Hepatocyte (in vitro differentiated cells): Measurements from ENCODE around the gene LRRC4C. TPM values are rescaled to one million over a fixed set of nuclear protein-coding genes. Genes with fewer than 3 reads are reported as not detected.

ENCODE experiments used
- DNase-seq: peaks from one replicate; pipeline ENCODE4 v3.0.0-alpha.2; 2016; ENCODE audit warnings: low spot score
- H2AFZ ChIP-seq: fragments of 200-600 bp; sonication (generic); 2 replicates; pipeline ENCODE4 v1.6.0; 2016; ENCODE audit warnings: antibody characterized with exemption, mild to moderate bottlenecking
- H3K27ac ChIP-seq: fragments of 200-600 bp; sonication (generic); 2 replicates; pipeline ENCODE4 v1.5.1; 2016; ENCODE audit warnings: mild to moderate bottlenecking
- H3K27me3 ChIP-seq: fragments of 200-600 bp; sonication (generic); 2 replicates; pipeline ENCODE4 v1.6.1; 2016
- H3K36me3 ChIP-seq: fragments of 200-600 bp; sonication (generic); replicated peaks from 2 replicates; pipeline ENCODE4 v1.5.1; 2016; ENCODE audit warnings: low read depth; ENCODE audit not compliant: insufficient read depth
- H3K4me1 ChIP-seq: fragments of 200-600 bp; sonication (generic); 2 replicates; pipeline ENCODE4 v1.5.1; 2016; ENCODE audit warnings: mild to moderate bottlenecking, moderate library complexity; ENCODE audit not compliant: insufficient read depth
- H3K4me2 ChIP-seq: fragments of 200-600 bp; sonication (generic); 2 replicates; pipeline ENCODE4 v1.6.0; 2016
- H3K4me3 ChIP-seq: fragments of 200-600 bp; sonication (generic); 2 replicates; pipeline ENCODE4 v1.5.1; 2016; ENCODE audit warnings: mild to moderate bottlenecking
- H3K79me2 ChIP-seq: fragments of 200-600 bp; sonication (generic); 2 replicates; pipeline ENCODE4 v1.6.0; 2017; ENCODE audit warnings: mild to moderate bottlenecking
- H3K9me2 ChIP-seq: fragments of 200-600 bp; sonication (generic); replicated peaks from 2 replicates; pipeline ENCODE4 v1.6.0; 2017; ENCODE audit warnings: mild to moderate bottlenecking; ENCODE audit not compliant: insufficient read depth
- H3K9me3 ChIP-seq: fragments of 200-600 bp; sonication (generic); 2 replicates; pipeline ENCODE4 v1.5.1; 2016; ENCODE audit warnings: low read depth, mild to moderate bottlenecking
- H4K20me1 ChIP-seq: fragments of 200-600 bp; sonication (generic); 2 replicates; pipeline ENCODE4 v1.6.0; 2016; ENCODE audit warnings: mild to moderate bottlenecking; ENCODE audit not compliant: insufficient read depth, poor library complexity, severe bottlenecking
- EZH2 ChIP-seq: fragments of 200-600 bp; sonication (generic); IDR thresholded peaks from 2 replicates; pipeline ENCODE4 v1.6.1; 2016; ENCODE audit warnings: antibody characterized with exemption, mild to moderate bottlenecking, borderline replicate concordance
- EZH2phosphoT487 ChIP-seq: fragments of 200-600 bp; sonication (generic); IDR thresholded peaks from one replicate; pipeline ENCODE4 v1.6.1; 2018; ENCODE audit warnings: antibody characterized with exemption, mild to moderate bottlenecking, low read depth, moderate library complexity; ENCODE audit not compliant: unreplicated experiment, severe bottlenecking
- WGBS: methylation state at CpG from one replicate; pipeline ENCODE4 v1.1.6; 2016; ENCODE audit warnings: low lambda C conversion rate; ENCODE audit errors: missing lambda C conversion rate; 5-methylcytosine and 5-hydroxymethylcytosine counted together
- polyA plus RNA-seq: library from polyadenylated mRNA; unstranded; fragments of >200 nt; fragmentation: Nextera tagmentation; extraction: Ambion mirVana; gene quantifications from 2 replicates; pipeline ENCODE4 v1.2.1, GENCODE V29; 2016
- total RNA-seq: library from RNA; depleted of rRNA; stranded (reverse); fragments of >200 nt; gene quantifications from 2 replicates; pipeline ENCODE4 v1.2.3, GENCODE V29; 2014
- TF ChIP-seq, protein P1 (sequence below): fragments of 200-600 bp; sonication (generic); IDR thresholded peaks from 2 replicates; pipeline ENCODE4 v1.5.1; 2016; ENCODE audit warnings: antibody characterized with exemption, mild to moderate bottlenecking; ENCODE audit not compliant: poor library complexity

The LRRC4C gene
- total and polyA plus RNA-seq, 2 experiments from 2014 or later, result 1.1 to 3.1 TPM

DNA sequence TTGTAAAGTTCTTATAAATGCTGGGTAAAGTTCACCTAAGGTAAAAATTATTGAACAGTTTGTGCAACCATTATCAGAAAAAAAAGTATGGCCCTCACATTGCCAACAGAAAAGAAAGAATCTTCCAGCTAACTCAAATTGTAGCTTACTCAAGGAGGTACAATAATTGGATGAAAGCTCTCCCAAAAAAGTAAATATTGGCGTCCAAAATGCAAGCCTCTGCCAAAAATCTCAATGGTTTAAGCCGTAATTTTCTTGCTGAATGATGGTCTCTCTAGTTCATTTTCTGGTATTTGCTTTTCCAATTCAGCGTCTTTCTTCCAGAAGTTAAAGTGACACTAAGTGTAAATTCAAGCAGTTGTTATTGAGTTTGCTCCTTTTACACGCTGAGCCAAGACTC lies 727.3 kb downstream of the LRRC4C start:
- Histone ChIP-seq H3K4me1 (no peaks in the 10 kb centered on the region), H3K9me2 (no peaks in the 10 kb centered on the region), H4K20me1 (no peaks in the 10 kb centered on the region), H3K27me3 (no peaks in the 10 kb centered on the region), H3K9me3 (no peaks in the 10 kb centered on the region), H3K4me3 (no peak overlapping the region), H3K27ac (no peak overlapping the region), H3K79me2 (no peaks in the 10 kb centered on the region), H2AFZ (no peak overlapping the region), H3K36me3 (no peaks in the 10 kb centered on the region), H3K4me2 (no peak overlapping the region)
- TF ChIP-seq, protein P1, sequence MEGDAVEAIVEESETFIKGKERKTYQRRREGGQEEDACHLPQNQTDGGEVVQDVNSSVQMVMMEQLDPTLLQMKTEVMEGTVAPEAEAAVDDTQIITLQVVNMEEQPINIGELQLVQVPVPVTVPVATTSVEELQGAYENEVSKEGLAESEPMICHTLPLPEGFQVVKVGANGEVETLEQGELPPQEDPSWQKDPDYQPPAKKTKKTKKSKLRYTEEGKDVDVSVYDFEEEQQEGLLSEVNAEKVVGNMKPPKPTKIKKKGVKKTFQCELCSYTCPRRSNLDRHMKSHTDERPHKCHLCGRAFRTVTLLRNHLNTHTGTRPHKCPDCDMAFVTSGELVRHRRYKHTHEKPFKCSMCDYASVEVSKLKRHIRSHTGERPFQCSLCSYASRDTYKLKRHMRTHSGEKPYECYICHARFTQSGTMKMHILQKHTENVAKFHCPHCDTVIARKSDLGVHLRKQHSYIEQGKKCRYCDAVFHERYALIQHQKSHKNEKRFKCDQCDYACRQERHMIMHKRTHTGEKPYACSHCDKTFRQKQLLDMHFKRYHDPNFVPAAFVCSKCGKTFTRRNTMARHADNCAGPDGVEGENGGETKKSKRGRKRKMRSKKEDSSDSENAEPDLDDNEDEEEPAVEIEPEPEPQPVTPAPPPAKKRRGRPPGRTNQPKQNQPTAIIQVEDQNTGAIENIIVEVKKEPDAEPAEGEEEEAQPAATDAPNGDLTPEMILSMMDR, result no peak
- TF ChIP-seq EZH2, result no peak
- WGBS, result 56% methylated on average over 4 of the region's 4 CpGs
- DNase-seq, result no peak

DNA sequence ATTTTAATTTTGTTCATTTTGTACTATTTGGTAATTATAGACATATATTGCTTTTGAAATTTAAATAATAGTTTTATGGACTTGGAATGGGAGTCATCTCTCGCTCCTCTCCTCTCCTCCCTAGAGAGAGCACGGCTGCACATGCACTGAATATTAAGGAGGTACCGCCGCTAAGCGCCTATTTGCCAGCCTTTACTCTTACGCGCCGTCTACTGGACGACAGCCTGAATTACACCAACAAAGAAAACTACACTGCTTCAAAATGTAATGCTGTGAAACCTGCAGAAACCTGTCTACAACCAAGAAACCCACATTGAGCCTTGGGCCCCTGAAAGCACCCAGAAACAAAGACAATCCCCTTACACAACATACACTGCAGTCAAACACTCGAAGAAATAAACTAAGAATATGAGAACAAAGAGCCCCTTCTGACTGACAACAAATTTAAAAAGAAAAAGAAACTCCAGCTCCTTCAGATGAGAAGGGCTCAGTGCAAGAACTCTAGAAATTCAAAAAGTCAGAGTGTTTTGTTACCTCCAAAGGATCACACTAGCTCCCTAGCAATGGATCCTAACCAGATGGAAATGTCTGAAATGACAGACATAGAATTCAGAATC lies 737.2 kb downstream of the LRRC4C start:
- TF ChIP-seq EZH2, result no peak
- TF ChIP-seq, protein P1, result peak; percentile 60
- Histone ChIP-seq H3K9me2 (no peaks in the 10 kb centered on the region), H3K9me3 (no peaks in the 10 kb centered on the region), H2AFZ (no peak overlapping the region), H4K20me1 (no peaks in the 10 kb centered on the region), H3K4me2 (no peak overlapping the region), H3K4me1 (no peaks in the 10 kb centered on the region), H3K27ac (no peak overlapping the region), H3K36me3 (no peaks in the 10 kb centered on the region), H3K27me3 (no peaks in the 10 kb centered on the region), H3K4me3 (no peak overlapping the region), H3K79me2 (no peaks in the 10 kb centered on the region)
- peak; percentile 49 for DNase-seq
- 20% methylated on average over 10 of the region's 10 CpGs for WGBS

DNA sequence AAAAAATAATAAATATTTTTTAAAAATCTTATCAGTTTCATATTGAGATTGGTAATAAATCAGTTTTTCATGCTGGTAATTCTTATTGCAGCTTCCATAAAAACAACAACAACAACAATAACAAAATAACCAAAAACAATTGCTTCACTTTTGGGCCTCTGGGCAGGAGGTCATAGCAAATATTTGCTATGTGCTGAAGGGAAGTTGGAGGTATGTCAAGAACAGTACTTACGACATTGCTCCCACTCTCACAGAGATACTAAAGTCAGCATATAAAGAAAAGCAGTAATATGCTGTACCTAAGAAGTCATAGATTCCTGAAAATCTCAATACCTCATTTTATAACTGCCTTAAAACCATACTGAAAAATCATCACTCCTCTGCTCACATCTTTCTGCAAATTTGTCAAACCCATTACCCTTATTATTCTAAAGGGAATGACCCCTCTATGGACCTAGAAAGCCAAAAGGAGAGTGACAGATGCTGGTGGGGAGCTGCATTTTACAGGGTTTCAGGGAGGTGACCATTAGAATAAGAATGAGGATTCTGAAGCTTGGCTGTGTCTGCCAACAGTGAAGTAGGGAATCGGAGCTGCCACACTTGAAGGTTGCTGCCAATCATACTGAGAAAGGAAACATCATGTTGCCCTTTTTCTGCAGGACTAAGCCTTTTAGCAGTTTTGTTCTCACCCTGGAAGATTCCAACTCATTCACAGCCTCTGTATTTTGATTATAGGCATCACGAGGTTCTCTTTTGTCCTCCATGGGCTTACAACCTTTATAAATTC lies 742.9 kb downstream of the LRRC4C start:
- TF ChIP-seq EZH2 (no peak), EZH2phosphoT487 (no peak)
- TF ChIP-seq, protein P1, result no peak
- Histone ChIP-seq H3K79me2 (no peaks in the 10 kb centered on the region), H3K4me2 (no peak overlapping the region), H3K27me3 (no peaks in the 10 kb centered on the region), H3K9me3 (no peaks in the 10 kb centered on the region), H2AFZ (no peak overlapping the region), H3K4me3 (no peak overlapping the region), H3K36me3 (no peaks in the 10 kb centered on the region), H3K4me1 (no peaks in the 10 kb centered on the region), H3K27ac (no peak overlapping the region), H4K20me1 (no peaks in the 10 kb centered on the region), H3K9me2 (no peaks in the 10 kb centered on the region)
- 56% methylated on average over 3 of the region's 3 CpGs for WGBS
- no peak for DNase-seq
